Activated T-helper 17 cell treated with anti-CD3 and anti-CD28 coated beads, Interleukin-2, amount 50 U/mL, for 72 hours (primary cell): Measurements from ENCODE around the gene DNAJB8. TPM values are rescaled to one million over a fixed set of nuclear protein-coding genes. Genes with fewer than 3 reads are reported as not detected.

Experiments used
- ATAC-seq: fragments of 150-1000 bp; cut with Tn5 transposase; replicated peaks from 2 replicates; pipeline ENCODE4 v1.10.0; 2021; ENCODE audit warnings: mild to moderate bottlenecking, moderate library complexity
- H3K27ac Mint-ChIP-seq: one replicate; pipeline ENCODE4 v1.8.0; 2022; ENCODE audit warnings: mixed read lengths
- H3K27me3 Mint-ChIP-seq: one replicate; pipeline ENCODE4 v1.8.0; 2022; ENCODE audit warnings: mixed read lengths
- H3K36me3 Mint-ChIP-seq: one replicate; pipeline ENCODE4 v1.8.0; 2022; ENCODE audit warnings: low read depth, mild to moderate bottlenecking, mixed read lengths
- H3K4me1 Mint-ChIP-seq: one replicate; pipeline ENCODE4 v1.8.0; 2022; ENCODE audit warnings: mixed read lengths
- H3K4me3 Mint-ChIP-seq: one replicate; pipeline ENCODE4 v1.8.0; 2022; ENCODE audit warnings: mild to moderate bottlenecking, mixed read lengths
- H3K9me3 Mint-ChIP-seq: one replicate; pipeline ENCODE4 v1.8.0; 2022; ENCODE audit warnings: mixed read lengths
- total RNA-seq, 2 donors: library from RNA; stranded (reverse); gene quantifications; one replicate each; pipeline ENCODE4 v1.2.3, GENCODE V29; 2022

DNAJB8 gene
- total RNA-seq = not detected

GRCh38 chr3:128466840-128467541 is at the start of gene DNAJB8:
Gene DNAJB8 (minus strand): TSS chr3:128466890. CDS start chr3:128463245, 3,645 bp downstream.
- peak; percentile 92 for ATAC-seq
- Mint-ChIP-seq H3K9me3 (no peaks in the 10 kb centered on the region), H3K27me3 (peaks cover 36% of the 10 kb centered on the region), H3K4me1 (peaks cover 14% of the 10 kb centered on the region), H3K4me3 (no peak within 1 kb of the TSS), H3K36me3 (no peaks in the 10 kb centered on the region), H3K27ac (peak within 1 kb of the TSS; percentile 23)

DNA sequence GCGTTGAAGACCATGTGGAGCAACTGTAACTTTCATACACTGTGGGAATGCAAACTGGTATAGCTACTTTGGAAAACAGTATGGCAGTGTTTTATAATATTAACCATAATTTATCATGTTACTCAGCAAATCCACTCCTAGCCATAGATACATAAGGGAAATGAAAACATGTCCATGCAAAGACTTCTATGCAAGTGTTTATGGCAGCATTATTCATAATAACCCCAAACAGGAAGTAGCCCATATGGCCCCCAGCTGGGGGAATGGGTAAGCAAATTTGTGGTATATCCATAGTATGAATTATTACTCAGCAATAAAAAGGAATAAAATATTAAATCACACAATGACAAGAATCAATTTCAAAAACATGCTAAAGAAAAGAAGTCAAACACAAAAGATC is 49.3 kb upstream of the DNAJB8 start:
- no peak for ATAC-seq
- Mint-ChIP-seq H3K4me1 (no peaks in the 10 kb centered on the region), H3K36me3 (no peaks in the 10 kb centered on the region), H3K4me3 (no peak overlapping the region), H3K27me3 (peaks cover 46% of the 10 kb centered on the region), H3K27ac (no peak overlapping the region), H3K9me3 (peaks cover 7% of the 10 kb centered on the region)

DNA sequence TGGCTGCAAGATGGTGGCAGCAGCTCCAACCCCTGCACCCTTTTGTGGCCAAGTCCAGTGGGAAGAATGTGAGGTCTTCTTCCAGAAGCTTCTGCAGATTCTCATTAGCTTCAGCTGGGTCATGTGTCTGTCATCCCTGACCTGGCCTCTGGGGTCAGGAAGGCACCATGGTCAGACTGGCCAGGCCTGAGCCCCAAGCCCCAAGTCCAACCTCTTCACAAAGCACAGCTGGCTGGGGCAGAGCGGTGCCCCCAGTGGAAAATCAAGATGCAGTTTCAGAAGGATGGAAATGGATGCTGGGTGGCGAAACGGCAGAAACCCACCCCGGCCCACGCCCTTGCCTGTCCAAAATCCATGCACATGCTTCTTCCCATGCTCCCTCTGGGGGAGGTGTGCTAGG is 42.2 kb upstream of the DNAJB8 start:
- Mint-ChIP-seq H3K9me3 (peaks cover under 1% of the 10 kb centered on the region), H3K4me3 (no peak overlapping the region), H3K27ac (no peak overlapping the region), H3K27me3 (peaks cover 35% of the 10 kb centered on the region), H3K4me1 (no peaks in the 10 kb centered on the region), H3K36me3 (no peaks in the 10 kb centered on the region)
- no peak for ATAC-seq

- Mint-ChIP-seq H3K27me3 (peaks cover 36% of the 10 kb centered on the region), H3K27ac (no peak overlapping the region)
Measured at GRCh38 chr3:128506754-128507153, 40.1 kb upstream of the DNAJB8 start.

DNA sequence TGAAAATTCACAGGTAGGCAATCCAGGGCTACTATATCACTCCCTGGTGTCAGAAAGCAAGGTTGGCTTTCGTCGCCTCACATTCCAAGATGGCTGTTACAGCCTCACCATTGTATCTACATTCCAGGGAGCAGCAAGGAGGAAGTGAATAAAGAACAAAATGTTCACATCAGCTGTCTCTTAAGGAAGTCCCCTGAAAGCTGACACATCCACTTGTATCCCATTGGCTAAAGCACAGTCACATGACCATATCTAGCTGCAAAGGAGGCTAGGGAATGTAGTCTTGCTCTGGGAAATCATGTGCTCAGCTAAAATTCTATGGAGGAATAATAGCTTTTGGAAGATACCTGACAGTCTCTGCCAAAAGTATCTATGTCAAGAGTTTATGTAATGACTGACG is 39.1 kb upstream of the DNAJB8 start:
- Mint-ChIP-seq H3K4me3 (no peak overlapping the region), H3K9me3 (no peaks in the 10 kb centered on the region), H3K4me1 (no peaks in the 10 kb centered on the region), H3K27me3 (peaks cover 46% of the 10 kb centered on the region), H3K36me3 (no peaks in the 10 kb centered on the region), H3K27ac (no peak overlapping the region)
- ATAC-seq = no peak

More at GRCh38 chr3:128506754-128507153, 40.1 kb upstream of the DNAJB8 start:
- Mint-ChIP-seq H3K4me3 (no peak overlapping the region), H3K9me3 (no peaks in the 10 kb centered on the region), H3K4me1 (no peaks in the 10 kb centered on the region), H3K36me3 (no peaks in the 10 kb centered on the region)
- ATAC-seq = no peak

DNA sequence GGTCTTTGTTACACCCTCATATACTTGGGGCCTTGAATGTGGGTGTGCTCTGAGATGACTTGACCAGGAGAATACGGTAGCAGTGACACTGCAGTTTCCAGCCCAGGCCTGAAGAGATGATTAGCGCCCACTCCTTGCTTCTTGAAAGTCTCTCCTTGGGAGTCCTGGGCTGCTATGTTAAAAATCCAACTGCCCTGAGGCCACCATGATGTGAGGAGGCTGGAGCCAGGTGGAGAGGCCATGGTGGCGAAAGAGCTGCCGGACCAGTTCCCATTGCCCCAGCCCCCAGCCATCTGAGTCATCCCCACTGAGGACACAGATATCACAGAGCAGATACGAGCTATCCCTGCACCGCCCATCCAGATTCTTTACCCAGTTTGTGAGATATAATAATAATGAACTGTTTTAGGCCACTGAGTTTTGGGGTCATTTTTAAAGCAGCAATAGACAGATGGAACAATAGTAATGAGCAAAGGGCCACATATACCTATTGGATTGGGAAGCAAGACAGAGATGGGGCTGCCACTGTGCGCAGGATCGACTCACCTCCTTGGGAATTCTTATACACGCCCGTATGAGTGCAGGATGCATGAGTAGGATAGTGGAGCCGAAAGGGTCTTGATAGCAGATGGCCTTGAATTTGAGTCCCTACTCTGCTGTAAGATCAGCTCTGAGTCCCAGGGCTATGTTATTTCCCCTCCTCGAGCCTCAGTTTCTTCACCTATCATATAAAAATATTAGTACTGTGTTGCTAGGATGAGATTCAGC is 38.5 kb upstream of the DNAJB8 start:
- Mint-ChIP-seq H3K27me3 (peaks cover 45% of the 10 kb centered on the region), H3K9me3 (no peaks in the 10 kb centered on the region), H3K4me3 (no peak overlapping the region), H3K27ac (no peak overlapping the region), H3K36me3 (no peaks in the 10 kb centered on the region), H3K4me1 (no peaks in the 10 kb centered on the region)
- ATAC-seq = no peak

DNA sequence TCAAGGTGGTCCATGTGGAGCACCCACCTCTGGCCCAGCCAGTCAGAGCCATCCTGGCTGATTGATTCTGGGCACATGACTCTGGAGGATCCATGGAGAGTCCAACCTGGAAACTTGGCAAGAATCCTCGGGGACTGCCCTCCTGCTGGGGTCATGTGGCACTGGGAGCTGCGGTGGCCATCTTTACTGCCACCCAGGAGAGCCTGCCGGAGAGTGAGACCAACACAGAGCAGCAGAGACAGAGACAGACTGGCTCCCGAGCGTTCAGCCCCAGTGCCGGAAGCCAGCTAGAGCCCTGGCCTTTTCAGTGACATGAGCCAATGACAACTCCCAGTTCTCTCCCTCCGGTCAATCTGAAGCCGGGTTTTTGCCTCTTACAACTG is 37.8 kb upstream of the DNAJB8 start:
- Mint-ChIP-seq H3K4me3 (no peak overlapping the region), H3K4me1 (no peaks in the 10 kb centered on the region), H3K27me3 (peaks cover 45% of the 10 kb centered on the region), H3K9me3 (no peaks in the 10 kb centered on the region), H3K36me3 (no peaks in the 10 kb centered on the region), H3K27ac (no peak overlapping the region)
- ATAC-seq = no peak

DNA sequence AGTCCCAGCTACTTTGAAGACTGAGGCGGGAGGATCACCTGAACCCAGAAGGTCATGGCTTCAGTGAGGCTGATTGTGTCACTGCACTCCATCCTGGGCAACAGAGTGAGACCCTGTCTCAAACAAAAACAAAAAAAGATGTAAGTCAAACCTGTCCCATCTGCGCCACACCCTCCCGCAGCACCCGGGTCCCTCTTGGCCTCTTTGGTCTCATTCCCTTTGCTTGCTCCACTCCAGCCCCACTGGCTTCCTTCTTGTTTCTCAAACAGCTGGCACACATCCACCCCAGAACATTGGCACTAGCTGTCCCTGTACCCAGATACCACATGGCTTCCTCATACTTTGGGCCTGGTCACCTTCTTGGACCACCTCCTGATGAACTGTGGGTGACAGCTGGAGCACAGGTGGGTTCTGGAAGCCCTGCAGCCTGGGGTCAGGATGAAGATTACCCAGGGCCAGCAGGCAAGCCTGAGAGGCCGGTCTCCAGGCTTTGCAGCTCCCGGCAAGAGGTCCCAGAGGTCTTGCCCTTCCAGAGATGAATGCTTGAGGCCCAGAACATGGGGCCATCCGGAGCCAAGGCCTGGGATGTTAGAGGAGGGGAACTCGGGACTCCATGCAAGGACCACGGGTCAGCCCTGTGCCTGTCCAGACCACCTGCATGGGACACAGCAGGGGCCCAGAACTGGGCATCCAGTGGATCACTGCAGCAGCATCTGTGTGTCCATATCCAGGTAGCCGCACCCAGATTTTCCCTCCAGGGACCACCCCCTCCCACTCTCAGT is 37.3 kb upstream of the DNAJB8 start:
- H3K4me3 Mint-ChIP-seq = no peak overlapping the region
- no peak overlapping the region for H3K27ac Mint-ChIP-seq
- no peak for ATAC-seq
- H3K9me3 Mint-ChIP-seq = no peaks in the 10 kb centered on the region
- no peaks in the 10 kb centered on the region for H3K36me3 Mint-ChIP-seq
- H3K27me3 Mint-ChIP-seq = peaks cover 43% of the 10 kb centered on the region
- H3K4me1 Mint-ChIP-seq = no peaks in the 10 kb centered on the region

DNA sequence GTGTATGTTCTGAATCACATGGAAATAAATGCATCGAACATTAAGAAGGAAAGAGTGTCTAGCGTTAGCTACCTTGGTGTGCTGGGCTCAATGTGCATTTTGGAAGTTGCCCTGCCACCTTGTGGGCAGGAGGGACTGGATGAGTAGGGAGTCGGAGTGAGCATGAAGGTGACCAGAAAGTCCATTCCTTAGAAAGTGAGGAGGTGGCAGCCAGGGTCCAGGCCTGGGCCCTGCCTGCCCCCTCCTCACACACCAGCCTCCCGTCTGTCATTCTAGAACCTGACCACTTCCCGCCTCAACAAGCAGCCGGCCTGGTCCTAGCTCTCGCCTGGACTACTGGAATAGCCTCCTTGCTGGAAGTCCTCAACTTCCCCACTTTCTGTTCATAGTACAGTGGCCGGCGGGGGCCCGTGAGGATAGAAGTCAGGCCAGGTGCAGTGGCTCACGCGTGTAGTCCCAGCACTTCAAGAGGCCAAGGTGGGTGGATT is 36.5 kb upstream of the DNAJB8 start:
- Mint-ChIP-seq H3K27me3 (peaks cover 49% of the 10 kb centered on the region), H3K9me3 (no peaks in the 10 kb centered on the region), H3K27ac (no peak overlapping the region), H3K4me3 (no peak overlapping the region), H3K4me1 (no peaks in the 10 kb centered on the region), H3K36me3 (no peaks in the 10 kb centered on the region)
- no peak for ATAC-seq

DNA sequence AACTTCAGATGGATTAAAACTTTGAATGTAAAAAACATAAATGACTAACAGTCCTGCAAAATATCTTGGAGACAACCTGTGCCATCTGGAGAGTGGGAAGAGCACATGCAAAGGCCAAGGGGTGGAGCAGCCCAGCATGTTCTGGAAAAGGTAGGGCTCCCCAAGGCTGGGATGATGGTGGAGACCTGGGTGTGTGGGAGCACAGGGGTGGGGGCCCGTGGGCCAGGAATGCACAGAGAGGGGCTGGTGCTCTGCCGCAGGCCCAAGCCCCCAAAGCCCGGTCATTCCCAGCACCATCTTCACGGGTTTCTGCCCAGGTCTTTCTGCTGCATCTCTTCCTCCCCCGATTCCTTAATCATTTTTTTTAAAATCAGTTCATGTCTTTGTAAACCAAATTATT is 36.0 kb upstream of the DNAJB8 start:
- H3K9me3 Mint-ChIP-seq = no peaks in the 10 kb centered on the region
- ATAC-seq = no peak
- H3K36me3 Mint-ChIP-seq = no peaks in the 10 kb centered on the region
- H3K4me1 Mint-ChIP-seq = no peaks in the 10 kb centered on the region
- no peak overlapping the region for H3K4me3 Mint-ChIP-seq
- peaks cover 44% of the 10 kb centered on the region for H3K27me3 Mint-ChIP-seq
- H3K27ac Mint-ChIP-seq = no peak overlapping the region

GRCh38 chr3:128501431-128501830 is 34.7 kb upstream of the DNAJB8 start:
- H3K27me3 Mint-ChIP-seq = peaks cover 41% of the 10 kb centered on the region
- no peaks in the 10 kb centered on the region for H3K36me3 Mint-ChIP-seq
- H3K4me1 Mint-ChIP-seq = no peaks in the 10 kb centered on the region
- no peaks in the 10 kb centered on the region for H3K9me3 Mint-ChIP-seq
- no peak overlapping the region for H3K27ac Mint-ChIP-seq
- ATAC-seq = no peak
- no peak overlapping the region for H3K4me3 Mint-ChIP-seq

- Mint-ChIP-seq H3K4me3 (no peak overlapping the region), H3K27me3 (peaks cover 44% of the 10 kb centered on the region), H3K4me1 (no peaks in the 10 kb centered on the region), H3K27ac (no peak overlapping the region), H3K9me3 (no peaks in the 10 kb centered on the region), H3K36me3 (no peaks in the 10 kb centered on the region)
- no peak for ATAC-seq
Measured at GRCh38 chr3:128500556-128500955, 33.9 kb upstream of the DNAJB8 start.

- no peak overlapping the region for H3K27ac Mint-ChIP-seq
- H3K4me1 Mint-ChIP-seq = no peaks in the 10 kb centered on the region
- no peak overlapping the region for H3K4me3 Mint-ChIP-seq
- H3K27me3 Mint-ChIP-seq = peaks cover 44% of the 10 kb centered on the region
- no peaks in the 10 kb centered on the region for H3K9me3 Mint-ChIP-seq
- H3K36me3 Mint-ChIP-seq = no peaks in the 10 kb centered on the region
- no peak for ATAC-seq
Measured at GRCh38 chr3:128499724-128500275, 33.1 kb upstream of the DNAJB8 start.

- Mint-ChIP-seq H3K9me3 (no peaks in the 10 kb centered on the region), H3K4me3 (peak overlapping the region; percentile 67), H3K27me3 (peaks cover 52% of the 10 kb centered on the region), H3K27ac (no peak overlapping the region), H3K4me1 (no peaks in the 10 kb centered on the region), H3K36me3 (no peaks in the 10 kb centered on the region)
- no peak for ATAC-seq
Measured at GRCh38 chr3:128498901-128499530, 32.3 kb upstream of the DNAJB8 start.
